ENCODE results near the gene ANKRD22.

DNA sequence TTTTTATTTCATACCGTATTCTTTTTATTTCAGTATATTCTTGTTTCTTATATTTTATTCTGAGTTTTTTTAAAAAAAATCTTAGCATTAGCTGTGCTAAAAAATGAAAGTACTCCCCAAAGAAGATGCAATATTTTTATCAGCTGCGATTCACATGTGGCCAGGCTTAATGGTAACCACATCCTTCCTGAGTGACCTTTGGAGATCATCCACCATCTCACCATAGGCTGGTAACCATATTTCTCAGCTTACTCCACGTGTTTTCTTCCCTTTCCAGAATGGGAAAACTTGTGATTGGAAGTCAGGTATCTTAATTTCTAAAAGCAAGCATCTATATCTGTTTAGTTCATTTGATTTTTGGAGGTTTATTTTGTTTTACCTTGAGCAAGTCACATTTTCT is 67.9 kb downstream of the ANKRD22 start:
- TF ChIP-seq SIN3A (IDR thresholded peaks at IDR 0.05; ENCODE audit: borderline replicate concordance, low read depth, low read length) (no peak), RAD21 (IDR thresholded peaks at IDR 0.05; ENCODE audit: low read length) (no peak), EP300 (IDR thresholded peaks at IDR 0.05; ENCODE audit: borderline replicate concordance in 1 of 2, low read depth in 1 of 2, low read length in 1 of 2) (no peak), ELF1 (IDR thresholded peaks at IDR 0.05) (no peak), GATA2 (CRISPR knock-in tag; IDR thresholded peaks at IDR 0.05) (no peak), TEAD4 (IDR thresholded peaks at IDR 0.05; ENCODE audit: borderline replicate concordance, insufficient read depth) (no peak), POLR2AphosphoS5 (IDR thresholded peaks at IDR 0.05; ENCODE audit: low read depth, low read length) (no peak), MEF2A (IDR thresholded peaks at IDR 0.05; ENCODE audit: borderline replicate concordance, low read depth) (no peak), EZH2phosphoT487 (IDR thresholded peaks at IDR 0.05; ENCODE audit: borderline replicate concordance, low read depth) (no peak), JUND (IDR thresholded peaks at IDR 0.05) (no peak), REST (IDR thresholded peaks at IDR 0.05; ENCODE audit: low read depth, low read length) (no peak), GABPA (IDR thresholded peaks at IDR 0.05; ENCODE audit: low read depth) (no peak), RCOR1 (IDR thresholded peaks at IDR 0.05; ENCODE audit: low read length) (no peak)
- TF ChIP-seq, protein P1, sequence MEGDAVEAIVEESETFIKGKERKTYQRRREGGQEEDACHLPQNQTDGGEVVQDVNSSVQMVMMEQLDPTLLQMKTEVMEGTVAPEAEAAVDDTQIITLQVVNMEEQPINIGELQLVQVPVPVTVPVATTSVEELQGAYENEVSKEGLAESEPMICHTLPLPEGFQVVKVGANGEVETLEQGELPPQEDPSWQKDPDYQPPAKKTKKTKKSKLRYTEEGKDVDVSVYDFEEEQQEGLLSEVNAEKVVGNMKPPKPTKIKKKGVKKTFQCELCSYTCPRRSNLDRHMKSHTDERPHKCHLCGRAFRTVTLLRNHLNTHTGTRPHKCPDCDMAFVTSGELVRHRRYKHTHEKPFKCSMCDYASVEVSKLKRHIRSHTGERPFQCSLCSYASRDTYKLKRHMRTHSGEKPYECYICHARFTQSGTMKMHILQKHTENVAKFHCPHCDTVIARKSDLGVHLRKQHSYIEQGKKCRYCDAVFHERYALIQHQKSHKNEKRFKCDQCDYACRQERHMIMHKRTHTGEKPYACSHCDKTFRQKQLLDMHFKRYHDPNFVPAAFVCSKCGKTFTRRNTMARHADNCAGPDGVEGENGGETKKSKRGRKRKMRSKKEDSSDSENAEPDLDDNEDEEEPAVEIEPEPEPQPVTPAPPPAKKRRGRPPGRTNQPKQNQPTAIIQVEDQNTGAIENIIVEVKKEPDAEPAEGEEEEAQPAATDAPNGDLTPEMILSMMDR (IDR thresholded peaks at IDR 0.05), result no peak

Measured in SK-N-SH (cell line).